Esophagus squamous epithelium (tissue), 5 donors: Measurements from ENCODE around the gene KCNJ9. TPM values are rescaled to one million over a fixed set of nuclear protein-coding genes. Genes with fewer than 3 reads are reported as not detected.

ENCODE experiments used
- DNase-seq: peaks from one replicate; lab custom pipeline; 2025; lab: John Stamatoyannopoulos, UW
- H3K27ac ChIP-seq, 4 donors: fragments of 200-600 bp; sonication (generic); one replicate each; pipeline ENCODE4 v1.5.1; 2016 to 2019; ENCODE audit warnings: mild to moderate bottlenecking in 1 of 4
- H3K27me3 ChIP-seq, 4 donors: fragments of 200-600 bp; sonication (generic); 1 replicate in 3 of 4; 2 replicates in 1 of 4; pipeline versions ENCODE4 v1.5.1 to v1.6.0; 2017 to 2021; ENCODE audit warnings: antibody characterized with exemption in 1 of 4
- H3K36me3 ChIP-seq, 3 donors: fragments of 200-600 bp; sonication (generic); one replicate each; pipeline ENCODE4 v1.5.1; 2016 to 2019
- H3K4me1 ChIP-seq, 3 donors: fragments of 200-600 bp; sonication (generic); one replicate each; pipeline ENCODE4 v1.5.1; 2017 to 2019
- H3K4me3 ChIP-seq, 4 donors: fragments of 200-600 bp; sonication (generic); 1 replicate in 3 of 4; 2 replicates in 1 of 4; pipeline ENCODE4 v1.5.1; 2016 to 2019; ENCODE audit warnings: mild to moderate bottlenecking in 2 of 4, moderate library complexity in 1 of 4
- H3K9me3 ChIP-seq, 3 donors: fragments of 200-600 bp; sonication (generic); one replicate each; pipeline ENCODE4 v1.5.1; 2016 to 2019
- POLR2A ChIP-seq, 4 donors: fragments of 450-650 bp; IDR thresholded peaks; one replicate each; pipeline ENCODE4 v1.6.1; 2017; ENCODE audit warnings: antibody characterized with exemption in 4 of 4, mild to moderate bottlenecking in 4 of 4, moderate library complexity in 3 of 4
- WGBS, 2 donors: methylation state at CpG; one replicate each; pipeline ENCODE4 v1.1.5; 2018; 5-methylcytosine and 5-hydroxymethylcytosine counted together
- intact Hi-C: fragments of 100-400 bp; cut with DNase I; formaldehyde crosslinking; loops from one replicate; pipeline ENCODE4 v1.15.0; 2022
- total RNA-seq, 4 donors: library from RNA; depleted of rRNA; stranded (reverse); fragments of >200 nt; gene quantifications; one replicate each; pipeline ENCODE4 v1.1.0, GENCODE V29; 2016
- TF ChIP-seq, protein P1 (sequence below), 6 experiments: fragments of 450-650 bp in 4 of 6; fragments of 200-600 bp in 2 of 6; sonication (generic) in 2 of 6; IDR thresholded peaks; one replicate each; pipeline ENCODE4 v1.5.1; 2016 to 2019; ENCODE audit warnings: antibody characterized with exemption in 6 of 6, mild to moderate bottlenecking in 4 of 6, moderate library complexity in 4 of 6
- donor health status: DM: yes; HTN: yes; CAD: no.

KCNJ9 gene
- total RNA-seq, 4 donors from 2014 or later: not detected

DNA sequence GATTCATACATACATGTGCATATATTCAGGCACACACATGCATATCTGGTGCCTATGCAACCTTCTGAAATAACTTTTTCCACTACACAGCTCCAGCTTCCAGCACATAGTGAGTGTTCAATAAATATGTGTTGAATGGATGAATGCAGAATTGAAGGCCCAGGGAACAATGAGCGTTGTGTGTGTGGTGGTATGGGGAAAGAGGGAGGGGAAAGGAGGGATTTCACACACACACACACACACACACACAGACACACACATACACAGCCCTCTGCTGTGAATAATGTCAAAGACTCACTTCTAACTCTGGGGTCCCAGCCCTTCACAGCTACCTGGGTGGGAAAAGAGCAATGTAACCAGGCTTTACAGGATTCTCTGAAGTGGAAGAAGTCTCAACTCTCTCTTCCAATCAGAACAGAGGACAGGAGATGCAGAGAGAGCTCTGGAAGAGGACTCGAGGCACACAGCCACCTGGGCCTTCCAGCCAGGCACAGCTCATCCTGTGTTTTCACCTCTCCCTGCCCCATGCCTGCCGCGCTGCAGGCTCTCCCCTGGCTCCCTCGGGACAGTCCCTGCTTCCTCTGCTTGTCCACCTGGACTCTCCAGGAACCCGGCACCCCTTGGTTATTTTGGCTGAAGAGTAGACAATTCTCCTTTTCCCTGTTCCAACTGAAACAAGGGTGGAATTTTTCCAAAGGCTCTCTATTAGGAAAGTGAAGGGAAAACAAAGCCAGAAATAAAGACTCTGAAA lies 22.5 kb downstream of the KCNJ9 start:
- Histone ChIP-seq H3K9me3 (no peaks in the 10 kb centered on the region), H3K4me3 (no peak overlapping the region), H3K4me1 (peaks cover 4 to 51% (median 9%) of the 10 kb centered on the region in 3 donors), H3K36me3 (no peaks in the 10 kb centered on the region), H3K27me3 (no peaks in the 10 kb centered on the region), H3K27ac (peak overlapping the region; percentile 16 to 47 (median 30))
- intact Hi-C loops: loop anchor here (5.0 kb wide), 1 partner anchor 103 kb away; the partner anchor contains the start of gene PEA15
- no peak for TF ChIP-seq POLR2A (IDR thresholded peaks at IDR 0.05)
- TF ChIP-seq, protein P1, sequence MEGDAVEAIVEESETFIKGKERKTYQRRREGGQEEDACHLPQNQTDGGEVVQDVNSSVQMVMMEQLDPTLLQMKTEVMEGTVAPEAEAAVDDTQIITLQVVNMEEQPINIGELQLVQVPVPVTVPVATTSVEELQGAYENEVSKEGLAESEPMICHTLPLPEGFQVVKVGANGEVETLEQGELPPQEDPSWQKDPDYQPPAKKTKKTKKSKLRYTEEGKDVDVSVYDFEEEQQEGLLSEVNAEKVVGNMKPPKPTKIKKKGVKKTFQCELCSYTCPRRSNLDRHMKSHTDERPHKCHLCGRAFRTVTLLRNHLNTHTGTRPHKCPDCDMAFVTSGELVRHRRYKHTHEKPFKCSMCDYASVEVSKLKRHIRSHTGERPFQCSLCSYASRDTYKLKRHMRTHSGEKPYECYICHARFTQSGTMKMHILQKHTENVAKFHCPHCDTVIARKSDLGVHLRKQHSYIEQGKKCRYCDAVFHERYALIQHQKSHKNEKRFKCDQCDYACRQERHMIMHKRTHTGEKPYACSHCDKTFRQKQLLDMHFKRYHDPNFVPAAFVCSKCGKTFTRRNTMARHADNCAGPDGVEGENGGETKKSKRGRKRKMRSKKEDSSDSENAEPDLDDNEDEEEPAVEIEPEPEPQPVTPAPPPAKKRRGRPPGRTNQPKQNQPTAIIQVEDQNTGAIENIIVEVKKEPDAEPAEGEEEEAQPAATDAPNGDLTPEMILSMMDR (IDR thresholded peaks at IDR 0.05): no peak
- DNase-seq: no peak
- WGBS, 2 donors: 43 to 73% methylated on average over 5 to 6 of the region's 6 CpGs

DNA sequence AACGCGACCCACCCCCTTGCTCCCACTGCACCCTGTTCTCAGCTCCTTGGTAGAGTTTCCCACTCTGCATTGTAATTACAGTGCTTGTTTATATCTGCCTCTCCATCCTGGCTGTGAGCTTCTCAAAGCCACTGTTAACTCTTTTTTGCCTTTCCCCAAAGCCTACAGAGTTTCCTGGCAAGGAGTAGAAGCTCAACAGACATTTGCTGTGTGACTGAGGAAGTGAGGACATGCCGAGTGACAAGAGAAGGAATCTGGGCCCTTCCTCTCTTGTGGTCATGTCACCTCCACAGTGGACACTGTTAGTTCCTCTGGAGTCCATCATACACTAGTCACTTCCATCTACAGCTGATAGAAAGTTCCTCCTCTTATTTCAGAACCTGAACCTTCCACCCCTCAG lies 23.1 kb downstream of the KCNJ9 start:
- peak overlapping the region; percentile 16 to 47 (median 30) for H3K27ac ChIP-seq
- H3K4me1 ChIP-seq: peaks cover 4 to 52% (median 9%) of the 10 kb centered on the region in 3 donors
- no peaks in the 10 kb centered on the region for H3K27me3 ChIP-seq
- 72 to 79% methylated on average over 3 of the region's 3 CpGs for WGBS, 2 donors
- DNase-seq: no peak
- no peak overlapping the region for H3K4me3 ChIP-seq
- no peaks in the 10 kb centered on the region for H3K9me3 ChIP-seq
- intact Hi-C loops: loop anchor here (5.0 kb wide), 1 partner anchor 103 kb away; the partner anchor contains the start of gene PEA15
- H3K36me3 ChIP-seq: no peaks in the 10 kb centered on the region
- TF ChIP-seq, protein P1 (IDR thresholded peaks at IDR 0.05): no peak
- no peak for TF ChIP-seq POLR2A (IDR thresholded peaks at IDR 0.05)

DNA sequence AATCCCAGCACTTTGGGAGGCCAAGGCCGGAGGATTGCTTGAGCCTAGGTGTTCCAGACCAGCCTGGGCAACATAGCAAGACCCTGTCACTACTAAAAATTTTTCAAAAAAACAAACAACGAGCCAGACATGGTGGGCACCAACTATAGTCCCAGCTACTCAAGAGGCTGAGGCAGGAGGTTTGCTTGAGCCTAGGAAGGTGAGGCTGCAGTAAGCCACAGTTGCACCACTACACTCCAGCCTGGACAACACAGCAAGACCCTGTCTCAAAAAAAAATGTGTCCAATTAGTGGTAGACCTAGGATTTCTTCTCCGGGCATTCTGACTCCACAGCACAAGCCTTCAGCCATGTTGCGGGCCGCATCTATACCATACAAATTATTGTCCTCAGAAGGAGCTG lies 23.8 kb downstream of the KCNJ9 start:
- Histone ChIP-seq H3K27me3 (no peaks in the 10 kb centered on the region), H3K9me3 (no peaks in the 10 kb centered on the region), H3K36me3 (no peaks in the 10 kb centered on the region), H3K4me1 (peaks cover 4 to 53% (median 9%) of the 10 kb centered on the region in 3 donors), H3K4me3 (no peak overlapping the region), H3K27ac (no peak overlapping the region)
- no peak for DNase-seq
- TF ChIP-seq POLR2A (IDR thresholded peaks at IDR 0.05): no peak
- TF ChIP-seq, protein P1 (IDR thresholded peaks at IDR 0.05): no peak
- intact Hi-C loops: no loop called here
- WGBS, 2 donors: 75 to 100% methylated on average over 2 to 3 of the region's 5 CpGs

DNA sequence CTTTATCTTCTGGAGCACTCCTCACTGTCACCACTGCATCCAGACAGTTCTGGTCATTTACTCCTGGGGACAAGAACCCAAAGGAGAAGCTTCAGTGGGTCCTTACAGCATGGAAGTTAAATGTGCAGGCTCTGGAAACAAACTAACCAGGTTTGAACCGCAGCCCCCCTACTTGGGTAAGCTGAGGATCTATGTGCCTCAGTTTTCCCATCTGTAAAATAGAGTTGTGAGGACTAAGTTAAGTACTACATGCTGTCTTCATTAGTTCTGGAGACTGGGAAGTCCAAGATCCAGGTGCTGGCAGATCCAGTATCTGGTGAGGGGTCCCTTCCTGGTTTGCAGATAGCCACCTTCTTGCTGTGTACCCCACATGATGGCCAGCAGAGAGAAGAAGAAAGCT lies 26.2 kb downstream of the KCNJ9 start:
- no peak for DNase-seq
- Histone ChIP-seq H3K27ac (no peak overlapping the region), H3K9me3 (no peaks in the 10 kb centered on the region), H3K4me1 (peaks cover 0 to 35% (median 0%) of the 10 kb centered on the region in 3 donors), H3K36me3 (no peaks in the 10 kb centered on the region), H3K4me3 (no peak overlapping the region), H3K27me3 (no peaks in the 10 kb centered on the region)
- WGBS, 2 donors: 91 to 100% methylated on average over 1 of the region's 1 CpG
- intact Hi-C loops: no loop called here
- TF ChIP-seq, protein P1 (IDR thresholded peaks at IDR 0.05): no peak
- no peak for TF ChIP-seq POLR2A (IDR thresholded peaks at IDR 0.05)

GRCh38 chr1:160108888-160109662 lies 27.7 kb downstream of the KCNJ9 start:
- H3K36me3 ChIP-seq: no peaks in the 10 kb centered on the region
- H3K27ac ChIP-seq: no peak overlapping the region
- H3K9me3 ChIP-seq: no peaks in the 10 kb centered on the region
- no peak overlapping the region for H3K4me3 ChIP-seq
- H3K4me1 ChIP-seq: peaks cover 0 to 30% (median 0%) of the 10 kb centered on the region in 3 donors
- WGBS, 2 donors: 10 to 30% methylated on average over 4 to 6 of the region's 6 CpGs
- no peak for DNase-seq
- TF ChIP-seq POLR2A (IDR thresholded peaks at IDR 0.05): no peak
- TF ChIP-seq, protein P1 (IDR thresholded peaks at IDR 0.05): peak in 5 of 6 experiments; percentile 19 to 42 (median 26)
- intact Hi-C loops: no loop called here
- H3K27me3 ChIP-seq: no peaks in the 10 kb centered on the region
